OCI-LY7 (cell line): Measurements from ENCODE around the gene MACROD1.

Experiments
- EZH2phosphoT487 ChIP-seq: fragments of 200-600 bp; sonication (generic); IDR thresholded peaks from 2 replicates; pipeline ENCODE4 v1.6.1; 2018; ENCODE audit warnings: low read depth, borderline replicate concordance, mild to moderate bottlenecking, mixed run types, antibody characterized with exemption, low read length, moderate library complexity, mixed read lengths
- TF ChIP-seq, protein P1 (sequence below): fragments of 200-600 bp; sonication (generic); conservative IDR thresholded peaks from 2 replicates; pipeline ENCODE4 v1.5.1; 2014; ENCODE audit warnings: mild to moderate bottlenecking, antibody characterized with exemption, low read length, moderate library complexity, mixed read lengths

- TF ChIP-seq, protein P1, sequence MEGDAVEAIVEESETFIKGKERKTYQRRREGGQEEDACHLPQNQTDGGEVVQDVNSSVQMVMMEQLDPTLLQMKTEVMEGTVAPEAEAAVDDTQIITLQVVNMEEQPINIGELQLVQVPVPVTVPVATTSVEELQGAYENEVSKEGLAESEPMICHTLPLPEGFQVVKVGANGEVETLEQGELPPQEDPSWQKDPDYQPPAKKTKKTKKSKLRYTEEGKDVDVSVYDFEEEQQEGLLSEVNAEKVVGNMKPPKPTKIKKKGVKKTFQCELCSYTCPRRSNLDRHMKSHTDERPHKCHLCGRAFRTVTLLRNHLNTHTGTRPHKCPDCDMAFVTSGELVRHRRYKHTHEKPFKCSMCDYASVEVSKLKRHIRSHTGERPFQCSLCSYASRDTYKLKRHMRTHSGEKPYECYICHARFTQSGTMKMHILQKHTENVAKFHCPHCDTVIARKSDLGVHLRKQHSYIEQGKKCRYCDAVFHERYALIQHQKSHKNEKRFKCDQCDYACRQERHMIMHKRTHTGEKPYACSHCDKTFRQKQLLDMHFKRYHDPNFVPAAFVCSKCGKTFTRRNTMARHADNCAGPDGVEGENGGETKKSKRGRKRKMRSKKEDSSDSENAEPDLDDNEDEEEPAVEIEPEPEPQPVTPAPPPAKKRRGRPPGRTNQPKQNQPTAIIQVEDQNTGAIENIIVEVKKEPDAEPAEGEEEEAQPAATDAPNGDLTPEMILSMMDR = no peak
- no peak for TF ChIP-seq EZH2phosphoT487
These were observed 161.3 kb downstream of the MACROD1 start for GRCh38 chr11:64004590-64004984.
